Colonic mucosa (tissue), 4 donors: ENCODE measurements around the gene C12orf75. TPM values are rescaled to one million over a fixed set of nuclear protein-coding genes. Genes with fewer than 3 reads are reported as not detected.

ENCODE experiments used
- DNase-seq: peaks from one replicate; pipeline ENCODE4 v3.0.0-alpha.2; 2020
- H3K27ac ChIP-seq: fragments of 200-600 bp; one replicate; pipeline ENCODE4 v1.8.0; 2021
- H3K27me3 ChIP-seq: fragments of 200-600 bp; one replicate; pipeline ENCODE4 v1.8.0; 2021
- H3K36me3 ChIP-seq: fragments of 200-600 bp; one replicate; pipeline ENCODE4 v1.8.0; 2021
- H3K4me1 ChIP-seq: fragments of 200-600 bp; one replicate; pipeline ENCODE4 v1.8.0; 2021; ENCODE audit warnings: mild to moderate bottlenecking
- H3K4me3 ChIP-seq: fragments of 200-600 bp; one replicate; pipeline ENCODE4 v1.8.0; 2021
- H3K9ac ChIP-seq, 2 donors: one replicate each; pipeline ENCODE4 v1.7.0; 2013; ENCODE audit warnings: control low read depth in 2 of 2, low read depth in 2 of 2, low read length in 2 of 2
- H3K9me3 ChIP-seq: fragments of 200-600 bp; one replicate; pipeline ENCODE4 v1.8.0; 2021
- intact Hi-C: fragments of 100-400 bp; cut with DNase I; formaldehyde crosslinking; loops from one replicate; pipeline ENCODE4 v1.14.1; 2022
- total RNA-seq, 2 donors: library from RNA; stranded (reverse); fragmentation: NEBNext Ultra II Directional in 1 of 2; extraction: Animal tissue kit (Norgen Biotek cat#: 25700) in 1 of 2; gene quantifications; one replicate each; pipeline ENCODE4 v1.2.1, GENCODE V29; 2021
- TF ChIP-seq, protein P1 (sequence below): fragments of 200-600 bp; IDR thresholded peaks from one replicate; pipeline ENCODE4 v1.8.0; 2022; ENCODE audit warnings: antibody characterized with exemption, mild to moderate bottlenecking
- donor health status: healthy.
- donor health status: DM: no; HTN: no; CAD: no.
- donor health status: DM: no; HTN: no; CAD: no.

C12orf75 gene
- total RNA-seq, 2 donors from 2014 or later = 77.9 to 109 TPM

GRCh38 chr12:105348142-105348541, 17.7 kb downstream of the C12orf75 start:
- H3K4me1 ChIP-seq = no peaks in the 10 kb centered on the region

DNA sequence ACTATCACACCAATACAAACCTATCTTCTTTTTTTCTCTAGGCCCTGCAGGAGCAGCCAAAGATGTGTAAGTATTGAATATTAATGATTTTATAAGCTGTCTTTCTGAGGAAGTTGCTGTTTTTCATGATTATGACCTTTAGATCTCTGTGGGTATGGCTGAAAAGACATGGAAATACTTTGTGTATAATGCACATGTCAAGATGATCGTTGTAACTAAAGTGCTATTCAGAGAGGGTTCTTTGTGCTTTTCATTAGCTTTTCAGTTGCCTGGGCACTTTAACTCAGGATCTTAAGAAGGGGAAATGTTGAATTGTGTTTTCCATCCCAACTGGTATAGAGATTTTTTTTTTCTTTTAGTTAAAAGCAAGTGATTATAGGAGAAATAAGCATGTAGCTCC, 18.1 kb downstream of the C12orf75 start:
- Histone ChIP-seq H3K36me3 (no peaks in the 10 kb centered on the region), H3K27ac (no peak overlapping the region), H3K27me3 (no peaks in the 10 kb centered on the region), H3K9me3 (no peaks in the 10 kb centered on the region), H3K4me3 (no peak overlapping the region), H3K9ac (no peak overlapping the region), H3K4me1 (no peaks in the 10 kb centered on the region)
- intact Hi-C loops = no loop called here
- TF ChIP-seq, protein P1, sequence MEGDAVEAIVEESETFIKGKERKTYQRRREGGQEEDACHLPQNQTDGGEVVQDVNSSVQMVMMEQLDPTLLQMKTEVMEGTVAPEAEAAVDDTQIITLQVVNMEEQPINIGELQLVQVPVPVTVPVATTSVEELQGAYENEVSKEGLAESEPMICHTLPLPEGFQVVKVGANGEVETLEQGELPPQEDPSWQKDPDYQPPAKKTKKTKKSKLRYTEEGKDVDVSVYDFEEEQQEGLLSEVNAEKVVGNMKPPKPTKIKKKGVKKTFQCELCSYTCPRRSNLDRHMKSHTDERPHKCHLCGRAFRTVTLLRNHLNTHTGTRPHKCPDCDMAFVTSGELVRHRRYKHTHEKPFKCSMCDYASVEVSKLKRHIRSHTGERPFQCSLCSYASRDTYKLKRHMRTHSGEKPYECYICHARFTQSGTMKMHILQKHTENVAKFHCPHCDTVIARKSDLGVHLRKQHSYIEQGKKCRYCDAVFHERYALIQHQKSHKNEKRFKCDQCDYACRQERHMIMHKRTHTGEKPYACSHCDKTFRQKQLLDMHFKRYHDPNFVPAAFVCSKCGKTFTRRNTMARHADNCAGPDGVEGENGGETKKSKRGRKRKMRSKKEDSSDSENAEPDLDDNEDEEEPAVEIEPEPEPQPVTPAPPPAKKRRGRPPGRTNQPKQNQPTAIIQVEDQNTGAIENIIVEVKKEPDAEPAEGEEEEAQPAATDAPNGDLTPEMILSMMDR = no peak
- DNase-seq = no peak

More at GRCh38 chr12:105348142-105348541, 17.7 kb downstream of the C12orf75 start:
- intact Hi-C loops = no loop called here
- Histone ChIP-seq H3K4me3 (no peak overlapping the region), H3K9ac (no peak overlapping the region), H3K27me3 (no peaks in the 10 kb centered on the region), H3K36me3 (no peaks in the 10 kb centered on the region), H3K27ac (no peak overlapping the region), H3K9me3 (no peaks in the 10 kb centered on the region)
- TF ChIP-seq, protein P1 = no peak
- DNase-seq = no peak

GRCh38 chr12:105349138-105349537, 18.6 kb downstream of the C12orf75 start:
- H3K4me3 ChIP-seq = no peak overlapping the region
- DNase-seq = no peak

GRCh38 chr12:105351523-105351922, 21.0 kb downstream of the C12orf75 start:
- TF ChIP-seq, protein P1 = no peak
- H3K9me3 ChIP-seq = no peaks in the 10 kb centered on the region
- no peak overlapping the region for H3K27ac ChIP-seq
- no peaks in the 10 kb centered on the region for H3K36me3 ChIP-seq
- no peak overlapping the region for H3K9ac ChIP-seq
- intact Hi-C loops = no loop called here
- no peaks in the 10 kb centered on the region for H3K4me1 ChIP-seq
- no peak for DNase-seq
- no peak overlapping the region for H3K4me3 ChIP-seq
- H3K27me3 ChIP-seq = no peaks in the 10 kb centered on the region

More at GRCh38 chr12:105349138-105349537, 18.6 kb downstream of the C12orf75 start:
- no peak overlapping the region for H3K27ac ChIP-seq
- no peak overlapping the region for H3K9ac ChIP-seq
- H3K4me1 ChIP-seq = no peaks in the 10 kb centered on the region
- TF ChIP-seq, protein P1 = no peak
- intact Hi-C loops = no loop called here
- no peaks in the 10 kb centered on the region for H3K9me3 ChIP-seq
- H3K27me3 ChIP-seq = no peaks in the 10 kb centered on the region
- H3K36me3 ChIP-seq = no peaks in the 10 kb centered on the region

DNA sequence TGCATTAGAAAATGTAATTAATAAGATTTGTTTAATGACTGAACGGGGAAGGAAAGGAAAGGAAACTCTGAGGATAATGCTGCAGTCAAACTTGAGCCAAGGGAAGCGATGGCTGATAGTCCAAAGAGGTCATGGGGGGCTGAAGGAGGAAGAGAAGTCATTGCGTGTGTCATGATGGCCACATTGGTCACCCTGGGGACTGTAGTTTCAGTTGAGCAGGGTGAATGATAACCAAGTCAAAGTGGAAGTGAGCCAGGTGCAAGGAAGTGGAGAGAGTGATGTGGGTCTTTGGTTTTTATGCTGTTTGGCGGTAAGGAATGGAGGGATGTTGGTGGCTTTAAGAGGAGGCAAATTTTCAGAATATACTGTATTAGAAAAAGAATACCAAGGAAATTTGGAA, 21.6 kb downstream of the C12orf75 start:
- no peaks in the 10 kb centered on the region for H3K4me1 ChIP-seq
- H3K4me3 ChIP-seq = no peak overlapping the region
- no peak for DNase-seq
- TF ChIP-seq, protein P1 = no peak
- no peaks in the 10 kb centered on the region for H3K9me3 ChIP-seq
- H3K27me3 ChIP-seq = no peaks in the 10 kb centered on the region
- H3K9ac ChIP-seq = no peak overlapping the region
- no peak overlapping the region for H3K27ac ChIP-seq
- intact Hi-C loops = no loop called here
- no peaks in the 10 kb centered on the region for H3K36me3 ChIP-seq
